Gastroesophageal sphincter (tissue), 4 donors: ENCODE measurements around the gene ARMC2. TPM values are rescaled to one million over a fixed set of nuclear protein-coding genes. Genes with fewer than 3 reads are reported as not detected.

Source experiments
- ATAC-seq: fragments of 150-250 bp; one replicate; pipeline ENCODE4 v1.9.1; 2016; ENCODE audit warnings: mild to moderate bottlenecking, moderate library complexity
- H3K27ac ChIP-seq, 4 donors: fragments of 200-600 bp; sonication (generic) in 3 of 4; 1 replicate in 3 of 4; 2 replicates in 1 of 4; pipeline ENCODE4 v1.5.1; 2016 to 2019
- H3K27me3 ChIP-seq: fragments of 200-600 bp; sonication (generic); one replicate; pipeline ENCODE4 v1.5.1; 2019
- H3K36me3 ChIP-seq, 2 donors: fragments of 200-600 bp; sonication (generic); one replicate each; pipeline ENCODE4 v1.5.1; 2019; ENCODE audit warnings: control low read depth in 1 of 2
- H3K4me1 ChIP-seq, 3 donors: fragments of 200-600 bp; sonication (generic); 1 replicate in 2 of 3; 2 replicates in 1 of 3; pipeline ENCODE4 v1.5.1; 2016 to 2019; ENCODE audit warnings: control low read depth in 2 of 3
- H3K4me3 ChIP-seq, 2 donors: fragments of 200-600 bp; sonication (generic); one replicate each; pipeline ENCODE4 v1.5.1; 2019; ENCODE audit warnings: mild to moderate bottlenecking in 1 of 2, moderate library complexity in 1 of 2
- H3K9me3 ChIP-seq, 3 donors: fragments of 200-600 bp; sonication (generic); one replicate each; pipeline ENCODE4 v1.5.1; 2017 to 2019; ENCODE audit warnings: control low read depth in 2 of 3
- EP300 ChIP-seq: sonication (generic); formaldehyde crosslinking; IDR thresholded peaks from one replicate; pipeline ENCODE4 v1.6.1; 2017; ENCODE audit warnings: antibody characterized with exemption, mild to moderate bottlenecking
- POLR2A ChIP-seq, 2 donors: fragments of 450-650 bp; IDR thresholded peaks; one replicate each; pipeline ENCODE4 v1.6.1; 2017; ENCODE audit warnings: antibody characterized with exemption in 2 of 2, mild to moderate bottlenecking in 2 of 2, moderate library complexity in 1 of 2
- POLR2AphosphoS5 ChIP-seq: sonication (generic); formaldehyde crosslinking; IDR thresholded peaks from one replicate; pipeline ENCODE4 v1.6.1; 2017; ENCODE audit warnings: antibody characterized with exemption
- WGBS, 2 donors: methylation state at CpG; one replicate each; pipeline ENCODE4 v1.1.5; 2018; ENCODE audit warnings: low coverage in 1 of 2; 5-methylcytosine and 5-hydroxymethylcytosine counted together
- total RNA-seq, 4 donors: library from RNA; depleted of rRNA; stranded (reverse); fragments of >200 nt; gene quantifications; one replicate each; pipeline ENCODE4 v1.1.0, GENCODE V29; 2016
- TF ChIP-seq, protein P1 (sequence below), 4 experiments: fragments of 200-600 bp in 2 of 4; fragments of 450-650 bp in 2 of 4; sonication (generic) in 1 of 4; IDR thresholded peaks; one replicate each; pipeline ENCODE4 v1.5.1; 2017 to 2019; ENCODE audit warnings: antibody characterized with exemption in 4 of 4, mild to moderate bottlenecking in 2 of 4, moderate library complexity in 2 of 4

ARMC2 gene
- total RNA-seq, 4 donors from 2014 or later: 2.8 to 3.9 (median 3.5) TPM

DNA sequence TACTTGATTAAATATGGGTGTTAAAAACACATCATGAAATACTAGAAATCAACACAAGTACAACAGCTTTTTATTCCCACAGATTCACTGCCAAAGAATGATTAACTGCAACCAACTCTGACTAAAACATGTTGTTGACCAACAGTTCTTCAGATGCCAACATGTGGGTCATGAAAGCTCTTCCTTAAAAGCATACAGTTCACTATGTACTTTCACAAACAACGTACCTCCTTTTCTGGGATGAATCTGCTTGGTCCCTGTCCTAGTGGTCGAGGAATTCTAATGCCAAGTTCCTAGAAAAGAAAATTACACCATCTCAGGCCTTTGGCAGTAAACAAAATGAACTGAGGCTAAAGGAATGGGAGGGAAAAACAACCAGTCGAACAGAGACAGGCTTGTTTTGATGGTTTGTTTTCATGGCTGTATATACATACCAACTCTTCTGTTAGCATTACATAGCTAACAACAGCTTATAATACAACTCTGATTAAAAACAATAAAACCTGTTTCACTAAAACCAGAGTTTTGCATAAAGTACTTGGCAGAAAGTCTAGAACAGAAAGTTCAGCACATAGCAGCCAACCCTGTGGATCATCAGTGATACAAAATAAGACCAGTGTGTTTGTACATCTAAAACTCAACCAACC, 154.0 kb downstream of the ARMC2 start:
- Histone ChIP-seq H3K9me3 (no peaks in the 10 kb centered on the region), H3K27ac (peak overlapping the region; percentile 77 to 86 (median 82)), H3K27me3 (no peaks in the 10 kb centered on the region), H3K4me1 (peaks cover 6 to 90% (median 34%) of the 10 kb centered on the region in 3 donors), H3K4me3 (peak overlapping the region; percentile 7 to 23), H3K36me3 (peaks cover 0 to 39% of the 10 kb centered on the region in 2 donors)
- TF ChIP-seq, protein P1, sequence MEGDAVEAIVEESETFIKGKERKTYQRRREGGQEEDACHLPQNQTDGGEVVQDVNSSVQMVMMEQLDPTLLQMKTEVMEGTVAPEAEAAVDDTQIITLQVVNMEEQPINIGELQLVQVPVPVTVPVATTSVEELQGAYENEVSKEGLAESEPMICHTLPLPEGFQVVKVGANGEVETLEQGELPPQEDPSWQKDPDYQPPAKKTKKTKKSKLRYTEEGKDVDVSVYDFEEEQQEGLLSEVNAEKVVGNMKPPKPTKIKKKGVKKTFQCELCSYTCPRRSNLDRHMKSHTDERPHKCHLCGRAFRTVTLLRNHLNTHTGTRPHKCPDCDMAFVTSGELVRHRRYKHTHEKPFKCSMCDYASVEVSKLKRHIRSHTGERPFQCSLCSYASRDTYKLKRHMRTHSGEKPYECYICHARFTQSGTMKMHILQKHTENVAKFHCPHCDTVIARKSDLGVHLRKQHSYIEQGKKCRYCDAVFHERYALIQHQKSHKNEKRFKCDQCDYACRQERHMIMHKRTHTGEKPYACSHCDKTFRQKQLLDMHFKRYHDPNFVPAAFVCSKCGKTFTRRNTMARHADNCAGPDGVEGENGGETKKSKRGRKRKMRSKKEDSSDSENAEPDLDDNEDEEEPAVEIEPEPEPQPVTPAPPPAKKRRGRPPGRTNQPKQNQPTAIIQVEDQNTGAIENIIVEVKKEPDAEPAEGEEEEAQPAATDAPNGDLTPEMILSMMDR (IDR thresholded peaks at IDR 0.05): peak in 1 of 4 experiments; percentile 27
- no peak for TF ChIP-seq POLR2A (IDR thresholded peaks at IDR 0.05)
- TF ChIP-seq POLR2AphosphoS5: peak; percentile 91
- no peak for TF ChIP-seq EP300
- 20 to 22% methylated on average over 3 of the region's 3 CpGs for WGBS, 2 donors
- peak; percentile 94 for ATAC-seq

DNA sequence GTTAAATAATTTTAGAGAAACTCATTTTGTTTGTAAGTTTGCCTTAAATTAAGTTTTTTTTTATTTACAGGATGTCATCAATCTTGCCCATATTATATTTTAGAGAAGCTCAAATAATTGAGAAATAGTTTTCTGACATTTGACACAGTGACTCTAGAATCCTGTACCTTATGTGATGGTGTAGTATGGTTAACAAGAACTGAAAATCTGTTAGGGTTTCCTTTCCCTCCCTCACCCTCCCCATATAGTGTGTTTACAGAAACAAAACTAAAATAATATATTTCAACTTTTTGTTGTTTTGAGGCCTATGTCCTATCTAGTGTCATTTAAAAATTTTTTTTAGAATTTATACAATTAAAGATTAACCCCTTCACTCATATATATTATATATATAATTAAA, 154.7 kb downstream of the ARMC2 start:
- Histone ChIP-seq H3K36me3 (peaks cover 0 to 32% of the 10 kb centered on the region in 2 donors), H3K4me3 (peak overlapping the region in 1 of 2 donors; percentile 13), H3K4me1 (peaks cover 6 to 94% (median 34%) of the 10 kb centered on the region in 3 donors), H3K27me3 (no peaks in the 10 kb centered on the region), H3K27ac (peak overlapping the region; percentile 77 to 86 (median 82)), H3K9me3 (no peaks in the 10 kb centered on the region)
- no peak for ATAC-seq
- TF ChIP-seq EP300 (no peak), POLR2AphosphoS5 (no peak)
- TF ChIP-seq, protein P1 (IDR thresholded peaks at IDR 0.05): no peak

DNA sequence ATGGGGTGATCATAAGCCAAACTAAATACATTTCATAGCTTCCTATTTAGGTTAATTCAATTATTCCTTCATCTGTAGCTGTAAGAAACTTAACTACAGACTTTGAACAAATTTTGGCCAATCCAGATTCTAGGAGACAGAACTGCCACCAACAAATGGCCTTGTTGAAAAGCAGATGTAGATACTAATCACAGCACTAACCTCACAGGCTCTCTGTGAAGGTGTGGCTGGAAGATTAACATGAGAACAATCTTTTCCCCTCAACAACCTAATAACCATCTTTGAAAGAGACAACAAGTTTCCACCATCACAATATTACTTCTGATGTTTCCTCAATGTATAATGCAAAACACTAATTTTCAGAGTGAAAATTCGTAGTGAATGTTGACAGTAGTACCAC, 158.6 kb downstream of the ARMC2 start:
- TF ChIP-seq EP300: no peak
- no peak for TF ChIP-seq POLR2A (IDR thresholded peaks at IDR 0.05)
- TF ChIP-seq POLR2AphosphoS5: no peak
- TF ChIP-seq, protein P1 (IDR thresholded peaks at IDR 0.05): no peak

DNA sequence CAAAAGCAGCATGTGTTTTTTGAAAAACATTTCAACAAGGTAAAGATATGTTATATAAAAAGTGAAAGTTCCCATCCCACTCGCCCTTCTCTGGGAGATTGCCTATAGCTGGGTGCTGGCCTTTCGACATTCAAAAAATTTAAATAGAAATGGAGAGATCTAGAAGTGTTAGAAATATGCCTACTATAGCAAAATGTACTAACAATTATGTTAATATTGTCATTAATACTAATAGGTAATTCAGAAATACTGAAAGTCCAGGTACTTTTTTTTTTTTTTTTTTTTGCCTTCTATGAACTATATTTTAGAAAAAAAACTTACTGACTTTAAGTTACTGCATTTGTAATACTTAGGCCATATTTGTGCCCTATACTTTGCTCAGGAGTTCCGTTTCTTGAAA, 159.3 kb downstream of the ARMC2 start:
- H3K4me3 ChIP-seq: peak overlapping the region; percentile 87 to 98
- no peaks in the 10 kb centered on the region for H3K36me3 ChIP-seq
- no peaks in the 10 kb centered on the region for H3K9me3 ChIP-seq
- ATAC-seq: no peak
- no peaks in the 10 kb centered on the region for H3K27me3 ChIP-seq
- peaks cover 5 to 67% (median 17%) of the 10 kb centered on the region in 3 donors for H3K4me1 ChIP-seq
- WGBS, 2 donors: 71 to 84% methylated on average over 3 of the region's 3 CpGs
- TF ChIP-seq EP300: no peak
- H3K27ac ChIP-seq: peak overlapping the region in 2 of 4 donors; percentile 98 to 99

More for the DNA sequence above, 158.6 kb downstream of the ARMC2 start:
- no peak for ATAC-seq
- WGBS, 2 donors: 71 to 85% methylated on average over 1 of the region's 1 CpG
- no peaks in the 10 kb centered on the region for H3K36me3 ChIP-seq
- peaks cover 5 to 74% (median 19%) of the 10 kb centered on the region in 3 donors for H3K4me1 ChIP-seq
- peak overlapping the region; percentile 87 to 98 for H3K4me3 ChIP-seq
- peak overlapping the region in 2 of 4 donors; percentile 17 to 99 for H3K27ac ChIP-seq
- H3K9me3 ChIP-seq: no peaks in the 10 kb centered on the region
- no peaks in the 10 kb centered on the region for H3K27me3 ChIP-seq

DNA sequence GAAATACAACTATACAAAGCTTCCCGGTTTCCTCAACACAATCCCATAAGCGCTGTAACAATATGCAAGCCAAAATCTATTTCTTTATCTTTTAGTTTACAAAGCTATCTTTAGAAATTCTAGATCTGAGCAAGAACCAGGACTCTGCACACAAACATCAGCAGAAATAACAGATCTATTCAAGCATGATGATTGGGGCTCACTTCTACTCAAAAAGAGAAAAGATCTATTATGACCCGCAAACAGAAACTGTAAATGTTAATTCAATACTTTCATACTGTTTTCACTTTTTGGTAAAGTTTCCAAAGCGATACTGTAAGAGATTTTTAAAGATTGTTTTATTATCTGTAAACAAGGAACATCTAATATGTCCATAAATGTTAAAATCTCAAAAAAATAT, 159.8 kb downstream of the ARMC2 start:
- TF ChIP-seq EP300: no peak
- TF ChIP-seq, protein P1 (IDR thresholded peaks at IDR 0.05): no peak
- TF ChIP-seq POLR2AphosphoS5: no peak
- no peak for TF ChIP-seq POLR2A (IDR thresholded peaks at IDR 0.05)
- Histone ChIP-seq H3K4me3 (peak overlapping the region; percentile 87 to 98), H3K4me1 (peaks cover 5 to 62% (median 15%) of the 10 kb centered on the region in 3 donors), H3K36me3 (no peaks in the 10 kb centered on the region), H3K27me3 (no peaks in the 10 kb centered on the region), H3K9me3 (no peaks in the 10 kb centered on the region), H3K27ac (peak overlapping the region; percentile 94 to 99 (median 98))
- ATAC-seq: no peak
- 57 to 69% methylated on average over 4 of the region's 4 CpGs for WGBS, 2 donors
